IMR-90 (cell line): ENCODE results near the gene DUSP16. TPM values are rescaled to one million over a fixed set of nuclear protein-coding genes. Genes with fewer than 3 reads are reported as not detected.

Source experiments
- ATAC-seq: fragments of 200-7000 bp; cut with Tn5 transposase; 2 replicates; pipeline ENCODE4 v1.9.1; 2020; ENCODE audit warnings: low read depth, mild to moderate bottlenecking, moderate library complexity
- BruUV-seq: library from RNA; stranded (reverse); fragments of 400-500 nt; replicated peaks from 2 replicates; lab custom pipeline; 2021; lab: Mats Ljungman, UMichigan
- CTCF ChIA-PET: fragments of 300-600 bp; formaldehyde crosslinking; extraction: SDS; loops from one replicate; lab custom pipeline; 2021; ENCODE audit warnings: antibody characterized with exemption; lab: Yijun Ruan, JAX
- POLR2A ChIA-PET: fragments of 300-600 bp; sonication (Branson Sonifier 250); formaldehyde crosslinking; loops from one replicate; lab custom pipeline; 2022; ENCODE audit warnings: antibody characterized with exemption; ENCODE audit not compliant: unreplicated experiment; lab: Charles Lee
- DNase-seq: peaks from one replicate; pipeline ENCODE4 v3.0.0; 2013
- H2AFZ ChIP-seq: replicated peaks from 2 replicates; pipeline ENCODE3; 2013; ENCODE audit warnings: low read length, mild to moderate bottlenecking; ENCODE audit not compliant: poor library complexity
- H2AK5ac ChIP-seq: 2 replicates; pipeline ENCODE4 v1.6.1; 2013; ENCODE audit warnings: low read depth, low read length, inconsistent platforms
- H2AK9ac ChIP-seq: replicated peaks from 2 replicates; pipeline ENCODE3; 2013; ENCODE audit warnings: mild to moderate bottlenecking, low read depth, low read length, moderate library complexity; ENCODE audit not compliant: poor library complexity
- H2BK120ac ChIP-seq: 2 replicates; pipeline ENCODE4 v1.6.1; 2013; ENCODE audit warnings: low read depth, low read length, inconsistent platforms
- H2BK15ac ChIP-seq: 3 replicates; pipeline ENCODE4 v1.6.1; 2013; ENCODE audit warnings: low read depth, low read length, inconsistent platforms
- H2BK20ac ChIP-seq: 2 replicates; pipeline ENCODE4 v1.6.1; 2013; ENCODE audit warnings: low read depth, mild to moderate bottlenecking, inconsistent platforms, low read length, moderate library complexity
- H2BK5ac ChIP-seq: 2 replicates; pipeline ENCODE4 v1.6.1; 2013; ENCODE audit warnings: mild to moderate bottlenecking, low read depth, low read length, inconsistent platforms; ENCODE audit not compliant: poor library complexity, severe bottlenecking
- H3K14ac ChIP-seq: replicated peaks from 2 replicates; pipeline ENCODE4 v1.6.1; 2013; ENCODE audit warnings: low read depth, low read length, inconsistent platforms
- H3K18ac ChIP-seq: 2 replicates; pipeline ENCODE4 v1.6.1; 2013; ENCODE audit warnings: low read depth, low read length, control low read depth
- H3K23ac ChIP-seq: 2 replicates; pipeline ENCODE4 v1.6.1; 2013; ENCODE audit warnings: low read depth, low read length, inconsistent platforms
- H3K27ac ChIP-seq: 2 replicates; pipeline ENCODE4 v1.5.1; 2013; ENCODE audit warnings: mild to moderate bottlenecking, control low read depth, low read length; ENCODE audit not compliant: insufficient read depth
- H3K27me3 ChIP-seq: 2 replicates; pipeline ENCODE4 v1.6.1; 2013; ENCODE audit warnings: low read length; ENCODE audit not compliant: control insufficient read depth, insufficient read depth
- H3K36me3 ChIP-seq: 2 replicates; pipeline ENCODE4 v1.6.1; 2013; ENCODE audit warnings: low read length, mixed read lengths; ENCODE audit not compliant: control insufficient read depth, insufficient read depth
- H3K4ac ChIP-seq: 2 replicates; pipeline ENCODE4 v1.6.1; 2013; ENCODE audit warnings: low read depth, low read length, inconsistent platforms
- H3K4me1 ChIP-seq: 2 replicates; pipeline ENCODE4 v1.6.1; 2013; ENCODE audit warnings: low read length, mixed read lengths; ENCODE audit not compliant: control insufficient read depth, insufficient read depth
- H3K4me2 ChIP-seq: 2 replicates; pipeline ENCODE4 v1.6.1; 2013; ENCODE audit warnings: low read depth, mild to moderate bottlenecking, control low read depth, low read length, moderate library complexity
- H3K4me3 ChIP-seq: 2 replicates; pipeline ENCODE4 v1.5.1; 2013; ENCODE audit warnings: low read depth, mild to moderate bottlenecking, control low read depth, low read length, moderate library complexity; ENCODE audit not compliant: insufficient read depth
- H3K56ac ChIP-seq: 2 replicates; pipeline ENCODE4 v1.6.1; 2013; ENCODE audit warnings: low read length, inconsistent platforms; ENCODE audit not compliant: insufficient read depth; ENCODE audit errors: extremely low read depth
- H3K79me1 ChIP-seq, 2 experiments: 2 replicates each; pipeline ENCODE4 v1.6.1; 2013; ENCODE audit warnings: low read length in 2 of 2, inconsistent platforms in 1 of 2, low read depth in 1 of 2
- H3K9ac ChIP-seq: 2 replicates; pipeline ENCODE4 v1.6.1; 2013; ENCODE audit warnings: low read depth, low read length, control low read depth
- H3K9me1 ChIP-seq: 2 replicates; pipeline ENCODE4 v1.6.1; 2013; ENCODE audit warnings: low read length, inconsistent platforms; ENCODE audit not compliant: insufficient read depth
- H3K9me3 ChIP-seq: 2 replicates; pipeline ENCODE4 v1.6.1; 2013; ENCODE audit warnings: low read length; ENCODE audit not compliant: control insufficient read depth, insufficient read depth
- H4K20me1 ChIP-seq: 2 replicates; pipeline ENCODE4 v1.6.1; 2013; ENCODE audit warnings: low read length, inconsistent platforms; ENCODE audit not compliant: insufficient read depth
- H4K5ac ChIP-seq: 2 replicates; pipeline ENCODE4 v1.6.1; 2013; ENCODE audit warnings: mild to moderate bottlenecking, low read depth, low read length, control low read depth
- H4K8ac ChIP-seq, 2 experiments: 2 replicates each; pipeline ENCODE4 v1.6.1; 2013; ENCODE audit warnings: low read depth in 2 of 2, low read length in 2 of 2, control low read depth in 1 of 2, inconsistent platforms in 1 of 2
- H4K91ac ChIP-seq: 2 replicates; pipeline ENCODE4 v1.6.1; 2013; ENCODE audit warnings: low read depth, low read length, inconsistent platforms; ENCODE audit not compliant: insufficient read depth
- CTCF ChIP-seq: conservative IDR thresholded peaks from 2 replicates; pipeline ENCODE4 v1.5.1; 2012; ENCODE audit warnings: mild to moderate bottlenecking, low read depth, low read length, improper control_type of control experiment
- WGBS, 2 experiments: methylation state at CpG; one replicate each; pipeline versions ENCODE4 v1.1.5 to v1.1.7; 2013; ENCODE audit warnings: missing lambda C conversion rate in 2 of 2; ENCODE audit not compliant: insufficient read length in 1 of 2; ENCODE audit errors: extremely low coverage in 2 of 2; 5-methylcytosine and 5-hydroxymethylcytosine counted together
- dilution Hi-C: fragments of 300-500 bp; cut with HindIII; formaldehyde crosslinking; loops from one replicate; pipeline ENCODE4 v1.14.3; 2018; ENCODE audit warnings: low sequenced_read_pairs; ENCODE audit not compliant: unreplicated experiment
- in situ Hi-C: fragments of 300-500 bp; cut with MboI; formaldehyde crosslinking; loops from 3 replicates; pipeline ENCODE4 v1.14.3; 2019; ENCODE audit warnings: low sequenced_read_pairs, inconsistent platforms, mixed read lengths
- intact Hi-C: fragments of 100-400 bp; cut with micrococcal nuclease; formaldehyde crosslinking; loops from 2 replicates; pipeline ENCODE4 v1.10.0; 2022
- polyA plus RNA-seq, 3 experiments: library from polyadenylated mRNA; depleted of rRNA; stranded (reverse); fragments of >200 nt; gene quantifications; 2 replicates each; pipeline ENCODE4 v1.2.3, GENCODE V29; 2012; ENCODE audit warnings: low replicate concordance in 1 of 3
- total RNA-seq: library from RNA; depleted of rRNA; stranded (reverse); fragments of >200 nt; gene quantifications from 2 replicates; pipeline ENCODE4 v1.2.3, GENCODE V29; 2012

The DUSP16 gene
- total and polyA plus RNA-seq, 2 of the 4 experiments (the other 2 are of a cell fraction): 4.7 to 10.0 TPM

- 100% methylated on average over 2 to 3 of the region's 5 CpGs for WGBS, 2 experiments
Observed at GRCh38 chr12:12492547-12492946, 70.1 kb downstream of the DUSP16 start.

More at GRCh38 chr12:12492547-12492946, 70.1 kb downstream of the DUSP16 start:
- Histone ChIP-seq H3K79me1 (peaks cover 6 to 19% of the 10 kb centered on the region in 2 experiments; a peak in 2 of 4 replicates), H3K36me3 (peaks cover 2% of the 10 kb centered on the region; the same call in 1 of the 2 replicates), H2AFZ (no peak overlapping the region), H2AK5ac (no peak overlapping the region), H4K5ac (no peak overlapping the region), H2BK20ac (no peak overlapping the region), H3K4me2 (no peak overlapping the region), H2BK5ac (no peak overlapping the region), H3K56ac (no peak overlapping the region), H3K14ac (no peak overlapping the region), H2AK9ac (no peak overlapping the region), H2BK15ac (no peak overlapping the region), H2BK120ac (no peak overlapping the region), H4K8ac (no peak overlapping the region), H3K9me3 (no peaks in the 10 kb centered on the region), H3K23ac (no peak overlapping the region), H3K18ac (no peak overlapping the region), H3K4me3 (no peak overlapping the region), H3K4me1 (peaks cover 4% of the 10 kb centered on the region; the same call in 1 of the 2 replicates), H3K27ac (no peak overlapping the region), H4K20me1 (no peaks in the 10 kb centered on the region), H3K9ac (no peak overlapping the region), H4K91ac (no peak overlapping the region), H3K4ac (no peak overlapping the region), H3K9me1 (peaks cover 3% of the 10 kb centered on the region; the same call in 1 of the 2 replicates), H3K27me3 (no peaks in the 10 kb centered on the region)
- ATAC-seq (no peak), DNase-seq (no peak)
- no TSS peak for BruUV-seq
- dilution Hi-C loops (no loop called here), intact Hi-C loops (no loop called here), in situ Hi-C loops (no loop called here)
- CTCF ChIA-PET: no interaction called here
- POLR2A ChIA-PET: no interaction called here
- TF ChIP-seq CTCF: no peak
